Measurements from ENCODE around the gene ZNF813. TPM values are rescaled to one million over a fixed set of nuclear protein-coding genes. Genes with fewer than 3 reads are reported as not detected.
"Not testable (repeated sequence)": the region's sequence is repeated elsewhere in the genome, so short reads cannot be mapped to it uniquely, and the experiment has no call there.

ZNF813 gene
- polyA plus RNA-seq, 2 of the 4 experiments (the other 2 are of a cell fraction): 0.30 to 0.78 TPM

DNA sequence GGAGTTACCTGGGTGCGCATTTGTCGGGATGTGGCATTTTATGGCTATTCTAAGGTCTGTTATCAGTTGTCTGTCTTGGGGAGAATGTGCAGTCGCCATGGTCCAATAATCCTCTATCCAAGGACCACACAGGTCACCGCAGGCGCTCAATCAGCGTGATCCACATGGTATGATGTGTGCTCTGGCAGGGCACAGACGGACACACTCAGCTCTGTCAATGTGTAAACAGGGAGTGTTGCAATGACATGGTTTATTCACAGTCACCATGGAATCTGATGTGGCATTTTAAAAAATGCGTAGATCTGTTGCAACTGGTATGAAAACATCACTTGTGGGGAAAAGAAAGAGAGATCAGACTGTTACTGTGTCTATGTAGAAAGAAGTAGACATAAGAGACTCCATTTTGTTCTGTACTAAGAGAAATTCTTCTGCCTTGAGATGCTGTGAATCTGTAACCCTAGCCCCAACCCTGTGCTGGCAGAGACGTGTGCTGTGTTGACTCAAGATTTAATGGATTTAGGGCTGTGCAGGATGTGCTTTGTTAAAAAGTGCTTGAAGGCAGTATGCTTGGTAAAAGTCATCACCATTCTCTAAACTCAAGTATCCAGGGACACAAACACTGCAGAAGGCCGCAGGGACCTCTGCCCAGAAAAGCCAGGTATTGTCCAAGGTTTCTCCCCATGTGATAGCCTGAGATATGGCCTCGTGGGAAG, 29.9 kb downstream of the ZNF813 start:
- CTCF ChIA-PET; H3K4me2 ChIP-seq; H3K4me1 ChIP-seq; H3K27ac ChIP-seq; DNase-seq (ENCODE audit: low read depth in 1 of 2, low spot score in 1 of 2); H3K4me3 ChIP-seq; FAIRE-seq; POLR2A ChIA-PET: not testable (repeated sequence)
- peak; percentile 24 to 35; a peak in 3 of 6 replicates for ATAC-seq
- WGBS (ENCODE audit: missing lambda C conversion rate): 28% methylated on average over 11 of the region's 11 CpGs
- H3K9me3 ChIP-seq: peaks cover 53% of the 10 kb centered on the region

DNA sequence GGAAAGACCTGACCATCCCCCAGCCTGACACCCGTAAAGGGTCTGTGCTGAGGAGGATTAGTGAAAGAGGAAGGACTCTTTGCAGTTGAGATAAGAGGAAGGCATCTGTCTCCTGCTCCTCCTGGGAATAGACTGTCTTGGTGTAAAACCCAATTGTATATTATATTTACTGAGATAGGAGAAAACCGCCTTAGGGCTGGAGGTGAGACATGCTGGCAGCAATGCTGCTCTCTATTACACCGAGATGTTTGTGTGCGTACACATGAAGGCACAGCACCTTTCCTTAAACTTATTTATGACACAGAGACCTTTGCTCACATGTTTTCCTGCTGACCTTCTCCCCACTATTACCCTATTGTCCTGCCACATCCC, 30.5 kb downstream of the ZNF813 start:
- FAIRE-seq; POLR2A ChIA-PET; H3K27ac ChIP-seq; DNase-seq (ENCODE audit: low read depth in 1 of 2, low spot score in 1 of 2); H3K4me2 ChIP-seq; H3K4me1 ChIP-seq; H3K4me3 ChIP-seq; CTCF ChIA-PET; ATAC-seq: not testable (repeated sequence)
- H3K9me3 ChIP-seq: peaks cover 51% of the 10 kb centered on the region
- 43% methylated on average over 4 of the region's 4 CpGs for WGBS (ENCODE audit: missing lambda C conversion rate)

DNA sequence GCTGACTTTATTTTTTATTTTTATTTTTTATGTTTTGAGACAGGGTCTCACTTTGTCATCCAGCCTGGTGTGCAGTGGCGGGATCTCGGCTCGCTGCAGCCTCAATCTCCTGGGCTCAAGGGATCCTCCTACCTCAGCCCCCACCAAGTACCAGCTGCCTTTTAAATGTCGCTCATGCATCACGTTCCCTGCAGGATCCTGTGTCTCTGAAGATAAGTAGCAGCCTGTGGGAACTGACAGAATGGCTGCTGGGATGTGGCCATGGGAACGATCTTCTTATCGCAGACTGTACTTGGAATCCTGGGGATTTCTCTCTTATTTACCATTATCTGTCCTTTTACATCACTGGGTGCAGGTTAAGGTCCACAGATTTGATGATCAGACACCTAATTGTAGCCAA, 35.6 kb downstream of the ZNF813 start:
- POLR2A ChIA-PET; H3K4me3 ChIP-seq; DNase-seq (ENCODE audit: low read depth in 1 of 2, low spot score in 1 of 2); H3K27ac ChIP-seq; ATAC-seq; CTCF ChIA-PET; H3K4me2 ChIP-seq; H3K4me1 ChIP-seq: not testable (repeated sequence)
- peaks cover 52% of the 10 kb centered on the region; the same call in 2 of the 3 replicates for H3K9me3 ChIP-seq
- FAIRE-seq: peak; percentile 18
- WGBS (ENCODE audit: missing lambda C conversion rate): 40% methylated on average over 7 of the region's 7 CpGs

- H3K4me1 ChIP-seq; H3K4me3 ChIP-seq; H3K27ac ChIP-seq; H3K4me2 ChIP-seq; POLR2A ChIA-PET; DNase-seq (ENCODE audit: low read depth in 1 of 2, low spot score in 1 of 2); CTCF ChIA-PET: not testable (repeated sequence)
- peaks cover 56% of the 10 kb centered on the region; the same call in 2 of the 3 replicates for H3K9me3 ChIP-seq
- peak; percentile 80 for FAIRE-seq
- ATAC-seq: peak in 1 of 2 experiments; percentile 22; a peak in 2 of 6 replicates
- 15% methylated on average over 10 of the region's 14 CpGs for WGBS (ENCODE audit: missing lambda C conversion rate)
Measured at GRCh38 chr19:53503671-53504364, 36.3 kb downstream of the ZNF813 start.

GRCh38 chr19:53504365-53504703, 36.8 kb downstream of the ZNF813 start:
- POLR2A ChIA-PET, H3K4me3 ChIP-seq, H3K4me1 ChIP-seq, FAIRE-seq, H3K27ac ChIP-seq, CTCF ChIA-PET: not testable (repeated sequence)
- 0 out of 3 replicates have a peak overlapping the region, but pooled peaks have one; percentile 29 for H3K4me2 ChIP-seq
- H3K9me3 ChIP-seq: peaks cover 51% of the 10 kb centered on the region; the same call in 2 of the 3 replicates
- DNase-seq (ENCODE audit: low read depth in 1 of 2, low spot score in 1 of 2) (peak in 1 of 2 experiments; percentile 25), ATAC-seq (peak in 1 of 2 experiments; percentile 75; a peak in 3 of 6 replicates)
- 11% methylated on average over 13 of the region's 13 CpGs for WGBS (ENCODE audit: missing lambda C conversion rate)

- ChIA-PET CTCF (no interaction called here), POLR2A (no interaction called here)
- peaks cover 54% of the 10 kb centered on the region; the same call in 2 of the 3 replicates for H3K9me3 ChIP-seq
- TF ChIP-seq HES2 (IDR thresholded peaks at IDR 0.05) (no peak), ZC3H11A (IDR thresholded peaks at IDR 0.05) (no peak)
- DNase-seq (ENCODE audit: low read depth in 1 of 2, low spot score in 1 of 2): no peak
- 11% methylated on average over 7 of the region's 7 CpGs for WGBS (ENCODE audit: missing lambda C conversion rate)
- H3K4me3 ChIP-seq: no peak overlapping the region
- peak overlapping the region; percentile 29; the same call in 1 of the 3 replicates for H3K4me2 ChIP-seq
- no peaks in the 10 kb centered on the region for H3K4me1 ChIP-seq
- FAIRE-seq: no peak
- no peak overlapping the region for H3K27ac ChIP-seq
- peak in 1 of 2 experiments; percentile 50; a peak in 3 of 6 replicates for ATAC-seq
Measured at GRCh38 chr19:53504885-53505284, 37.4 kb downstream of the ZNF813 start.

GRCh38 chr19:53506728-53507127, 39.2 kb downstream of the ZNF813 start:
- no peak for FAIRE-seq
- H3K4me2 ChIP-seq: no peak overlapping the region
- 23% methylated on average over 8 of the region's 8 CpGs for WGBS (ENCODE audit: missing lambda C conversion rate)
- no peaks in the 10 kb centered on the region for H3K4me1 ChIP-seq
- no peak for ATAC-seq
- ChIA-PET CTCF (interaction anchor here (0.8 kb wide), 1 partner anchor 10 kb away, joined by 3 read pairs; no protein-coding TSS in a partner anchor), POLR2A (no interaction called here)
- no peak overlapping the region for H3K27ac ChIP-seq
- no peak overlapping the region for H3K4me3 ChIP-seq
- H3K9me3 ChIP-seq: peaks cover 45% of the 10 kb centered on the region; the same call in 2 of the 3 replicates
- no peak for DNase-seq (ENCODE audit: low read depth in 1 of 2, low spot score in 1 of 2)
- TF ChIP-seq, protein P1, sequence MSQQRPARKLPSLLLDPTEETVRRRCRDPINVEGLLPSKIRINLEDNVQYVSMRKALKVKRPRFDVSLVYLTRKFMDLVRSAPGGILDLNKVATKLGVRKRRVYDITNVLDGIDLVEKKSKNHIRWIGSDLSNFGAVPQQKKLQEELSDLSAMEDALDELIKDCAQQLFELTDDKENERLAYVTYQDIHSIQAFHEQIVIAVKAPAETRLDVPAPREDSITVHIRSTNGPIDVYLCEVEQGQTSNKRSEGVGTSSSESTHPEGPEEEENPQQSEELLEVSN (IDR thresholded peaks at IDR 0.05; ENCODE audit: borderline replicate concordance, low read depth): no peak
- no peak for TF ChIP-seq CHD2 (IDR thresholded peaks at IDR 0.05; ENCODE audit: low read length, partially characterized antibody)
- no peak for TF ChIP-seq TFCP2L1 (CRISPR knock-in tag; IDR thresholded peaks at IDR 0.05)
- no peak for TF ChIP-seq NPAS2 (CRISPR knock-in tag; IDR thresholded peaks at IDR 0.05; ENCODE audit: borderline replicate concordance)
- TF ChIP-seq EHF (CRISPR knock-in tag; IDR thresholded peaks at IDR 0.05): no peak
- no peak for TF ChIP-seq POLR2A (IDR thresholded peaks at IDR 0.05; ENCODE audit: low read length)
- TF ChIP-seq ZNF302 (CRISPR knock-in tag; IDR thresholded peaks at IDR 0.05): no peak
- TF ChIP-seq ZSCAN20 (CRISPR knock-in tag; IDR thresholded peaks at IDR 0.05): no peak
- TF ChIP-seq TP53 (CRISPR knock-in tag; IDR thresholded peaks at IDR 0.05): no peak
- TF ChIP-seq GATA3 (IDR thresholded peaks at IDR 0.05; ENCODE audit: borderline replicate concordance): no peak
- TF ChIP-seq JUN (IDR thresholded peaks at IDR 0.05): no peak
- TF ChIP-seq, protein P2, sequence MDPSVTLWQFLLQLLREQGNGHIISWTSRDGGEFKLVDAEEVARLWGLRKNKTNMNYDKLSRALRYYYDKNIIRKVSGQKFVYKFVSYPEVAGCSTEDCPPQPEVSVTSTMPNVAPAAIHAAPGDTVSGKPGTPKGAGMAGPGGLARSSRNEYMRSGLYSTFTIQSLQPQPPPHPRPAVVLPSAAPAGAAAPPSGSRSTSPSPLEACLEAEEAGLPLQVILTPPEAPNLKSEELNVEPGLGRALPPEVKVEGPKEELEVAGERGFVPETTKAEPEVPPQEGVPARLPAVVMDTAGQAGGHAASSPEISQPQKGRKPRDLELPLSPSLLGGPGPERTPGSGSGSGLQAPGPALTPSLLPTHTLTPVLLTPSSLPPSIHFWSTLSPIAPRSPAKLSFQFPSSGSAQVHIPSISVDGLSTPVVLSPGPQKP (IDR thresholded peaks at IDR 0.05; ENCODE audit: low read depth, low read length): no peak
- no peak for TF ChIP-seq FOSB (CRISPR knock-in tag; IDR thresholded peaks at IDR 0.05)
